Natural killer cell (primary cell): Measurements from ENCODE around the gene MAD2L2. TPM values are rescaled to one million over a fixed set of nuclear protein-coding genes. Genes with fewer than 3 reads are reported as not detected.

ENCODE experiments used
- ATAC-seq, 3 donors: fragments of 150-1000 bp in 2 of 3; fragments of 200-7000 bp in 1 of 3; cut with Tn5 transposase; 1 replicate in 1 of 3; 2 replicates in 2 of 3; pipeline ENCODE4 v1.10.0; 2021; ENCODE audit warnings: mild to moderate bottlenecking in 2 of 3, moderate library complexity in 2 of 3
- DNase-seq, 2 donors: peaks; one replicate each; pipeline versions ENCODE4 v3.0.0 to v3.0.0-alpha.2; 2013 to 2021; ENCODE audit warnings: mixed read lengths in 1 of 2
- H3K27ac ChIP-seq: one replicate; pipeline ENCODE4 v1.5.1; 2013; ENCODE audit warnings: mild to moderate bottlenecking, low read length
- H3K27me3 ChIP-seq: one replicate; pipeline ENCODE4 v1.6.1; 2013; ENCODE audit warnings: low read length; ENCODE audit not compliant: control insufficient read depth, insufficient read depth
- H3K36me3 ChIP-seq: one replicate; pipeline ENCODE4 v1.6.1; 2013; ENCODE audit warnings: low read length; ENCODE audit not compliant: control insufficient read depth, insufficient read depth
- H3K4me1 ChIP-seq: one replicate; pipeline ENCODE4 v1.6.1; 2013; ENCODE audit warnings: low read length; ENCODE audit not compliant: control insufficient read depth, insufficient read depth
- H3K4me3 ChIP-seq: one replicate; pipeline ENCODE4 v1.5.1; 2013; ENCODE audit warnings: low read length
- H3K9me3 ChIP-seq: one replicate; pipeline ENCODE4 v1.6.1; 2013; ENCODE audit warnings: low read length; ENCODE audit not compliant: control insufficient read depth, insufficient read depth
- H3K27ac Mint-ChIP-seq, 2 donors: one replicate each; pipeline ENCODE4 v1.8.0; 2022; ENCODE audit warnings: mild to moderate bottlenecking in 2 of 2, mixed read lengths in 2 of 2, moderate library complexity in 1 of 2
- H3K27me3 Mint-ChIP-seq, 2 donors: one replicate each; pipeline ENCODE4 v1.8.0; 2022; ENCODE audit warnings: low read depth in 2 of 2, mixed read lengths in 2 of 2
- H3K36me3 Mint-ChIP-seq: one replicate; pipeline ENCODE4 v1.8.0; 2022; ENCODE audit warnings: mixed read lengths
- H3K4me1 Mint-ChIP-seq, 2 donors: one replicate each; pipeline ENCODE4 v1.8.0; 2022; ENCODE audit warnings: mixed read lengths in 2 of 2
- H3K4me3 Mint-ChIP-seq: one replicate; pipeline ENCODE4 v1.8.0; 2022; ENCODE audit warnings: mild to moderate bottlenecking, moderate library complexity, mixed read lengths
- H3K9me3 Mint-ChIP-seq, 2 donors: one replicate each; pipeline ENCODE4 v1.8.0; 2022; ENCODE audit warnings: mixed read lengths in 2 of 2
- WGBS: methylation state at CpG from one replicate; pipeline ENCODE4 v1.1.7; 2013; ENCODE audit warnings: missing lambda C conversion rate; ENCODE audit not compliant: insufficient coverage; 5-methylcytosine and 5-hydroxymethylcytosine counted together
- intact Hi-C: fragments of 100-400 bp; cut with micrococcal nuclease; formaldehyde crosslinking; loops from one replicate; pipeline ENCODE4 v1.14.2; 2022
- total RNA-seq, 4 donors: library from RNA; stranded (reverse); fragments of 120-200 nt in 1 of 4; gene quantifications; one replicate each; pipeline versions ENCODE4 v1.2.3 to v1.2.4, GENCODE V29; 2013 to 2022
- TF ChIP-seq, protein P1 (sequence below): fragments of 200-600 bp; IDR thresholded peaks from one replicate; pipeline ENCODE4 v1.8.0; 2022; ENCODE audit warnings: antibody characterized with exemption

The MAD2L2 gene
- total RNA-seq, 3 donors from 2014 or later (not counting 1 experiment from before 2014, with no cell fraction given) = 50.6 to 66.0 (median 60.4) TPM

- Histone ChIP-seq H3K27me3 (no peaks in the 10 kb centered on the region), H3K4me1 (peaks cover 62% of the 10 kb centered on the region), H3K27ac (peak overlapping the region; percentile 59), H3K36me3 (no peaks in the 10 kb centered on the region), H3K9me3 (no peaks in the 10 kb centered on the region), H3K4me3 (no peak overlapping the region)
- no peak for ATAC-seq
- DNase-seq = no peak
- Mint-ChIP-seq H3K27me3 (no peaks in the 10 kb centered on the region), H3K9me3 (no peaks in the 10 kb centered on the region), H3K4me3 (peak overlapping the region; percentile 91), H3K36me3 (no peaks in the 10 kb centered on the region), H3K4me1 (peaks cover 41 to 44% of the 10 kb centered on the region in 2 donors), H3K27ac (peak overlapping the region; percentile 88 to 95)
- intact Hi-C loops = loop anchor here (10.0 kb wide), 1 partner anchor 694 kb away; no protein-coding TSS in a partner anchor
- TF ChIP-seq, protein P1, sequence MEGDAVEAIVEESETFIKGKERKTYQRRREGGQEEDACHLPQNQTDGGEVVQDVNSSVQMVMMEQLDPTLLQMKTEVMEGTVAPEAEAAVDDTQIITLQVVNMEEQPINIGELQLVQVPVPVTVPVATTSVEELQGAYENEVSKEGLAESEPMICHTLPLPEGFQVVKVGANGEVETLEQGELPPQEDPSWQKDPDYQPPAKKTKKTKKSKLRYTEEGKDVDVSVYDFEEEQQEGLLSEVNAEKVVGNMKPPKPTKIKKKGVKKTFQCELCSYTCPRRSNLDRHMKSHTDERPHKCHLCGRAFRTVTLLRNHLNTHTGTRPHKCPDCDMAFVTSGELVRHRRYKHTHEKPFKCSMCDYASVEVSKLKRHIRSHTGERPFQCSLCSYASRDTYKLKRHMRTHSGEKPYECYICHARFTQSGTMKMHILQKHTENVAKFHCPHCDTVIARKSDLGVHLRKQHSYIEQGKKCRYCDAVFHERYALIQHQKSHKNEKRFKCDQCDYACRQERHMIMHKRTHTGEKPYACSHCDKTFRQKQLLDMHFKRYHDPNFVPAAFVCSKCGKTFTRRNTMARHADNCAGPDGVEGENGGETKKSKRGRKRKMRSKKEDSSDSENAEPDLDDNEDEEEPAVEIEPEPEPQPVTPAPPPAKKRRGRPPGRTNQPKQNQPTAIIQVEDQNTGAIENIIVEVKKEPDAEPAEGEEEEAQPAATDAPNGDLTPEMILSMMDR = no peak
- 91% methylated on average over 11 of the region's 11 CpGs for WGBS
These were observed 48.2 kb upstream of the MAD2L2 start for GRCh38 chr1:11729155-11729497.

- intact Hi-C loops = loop anchor here (10.0 kb wide), 1 partner anchor 693 kb away; no protein-coding TSS in a partner anchor
- WGBS = 97% methylated on average over 4 of the region's 4 CpGs
- no peak overlapping the region for H3K4me3 ChIP-seq
- H3K27me3 ChIP-seq = no peaks in the 10 kb centered on the region
- no peaks in the 10 kb centered on the region for H3K9me3 Mint-ChIP-seq
- no peak overlapping the region for H3K27ac ChIP-seq
- peaks cover 40 to 43% of the 10 kb centered on the region in 2 donors for H3K4me1 Mint-ChIP-seq
- TF ChIP-seq, protein P1 = no peak
- no peaks in the 10 kb centered on the region for H3K27me3 Mint-ChIP-seq
- ATAC-seq (no peak), DNase-seq (no peak)
- peaks cover 62% of the 10 kb centered on the region for H3K4me1 ChIP-seq
- no peak overlapping the region for H3K27ac Mint-ChIP-seq
- no peaks in the 10 kb centered on the region for H3K9me3 ChIP-seq
- H3K36me3 ChIP-seq = no peaks in the 10 kb centered on the region
- no peaks in the 10 kb centered on the region for H3K36me3 Mint-ChIP-seq
- no peak overlapping the region for H3K4me3 Mint-ChIP-seq
These were observed 47.3 kb upstream of the MAD2L2 start for GRCh38 chr1:11728126-11728806.

- Histone ChIP-seq H3K4me1 (peaks cover 52% of the 10 kb centered on the region), H3K4me3 (no peak overlapping the region), H3K36me3 (no peaks in the 10 kb centered on the region), H3K9me3 (no peaks in the 10 kb centered on the region), H3K27ac (no peak overlapping the region), H3K27me3 (no peaks in the 10 kb centered on the region)
- TF ChIP-seq, protein P1 = no peak
- Mint-ChIP-seq H3K27ac (no peak overlapping the region), H3K4me1 (peaks cover 36 to 37% of the 10 kb centered on the region in 2 donors), H3K9me3 (no peaks in the 10 kb centered on the region), H3K4me3 (no peak overlapping the region), H3K36me3 (no peaks in the 10 kb centered on the region), H3K27me3 (no peaks in the 10 kb centered on the region)
- DNase-seq = no peak
- ATAC-seq = no peak
- 96% methylated on average over 4 of the region's 4 CpGs for WGBS
- intact Hi-C loops = loop anchor here (10.0 kb wide), 1 partner anchor 692 kb away; no protein-coding TSS in a partner anchor
These were observed 46.2 kb upstream of the MAD2L2 start for GRCh38 chr1:11727119-11727518.
